NCI-H2107 (cell line): ENCODE results near the gene NPIPB6.

Source experiments
- DNase-seq: peaks from one replicate; lab custom pipeline; 2025; lab: John Stamatoyannopoulos, UW

Gene NPIPB6

GRCh38 chr16:28297784-28298510, 65.4 kb downstream of the NPIPB6 start:
- DNase-seq = no peak

- DNase-seq = no peak
These were observed 66.0 kb downstream of the NPIPB6 start for GRCh38 chr16:28297308-28297707.

- DNase-seq = no peak
These were observed 68.0 kb downstream of the NPIPB6 start for GRCh38 chr16:28295276-28295675.

GRCh38 chr16:28294201-28294600, 69.1 kb downstream of the NPIPB6 start:
- no peak for DNase-seq

GRCh38 chr16:28293601-28293960, 69.7 kb downstream of the NPIPB6 start:
- no peak for DNase-seq

- DNase-seq = peak; percentile 42
These were observed 70.3 kb downstream of the NPIPB6 start for GRCh38 chr16:28292731-28293600.
